Measurements from ENCODE around the gene DSN1. TPM values are rescaled to one million over a fixed set of nuclear protein-coding genes. Genes with fewer than 3 reads are reported as not detected.
"Not testable (repeated sequence)": the region's sequence is repeated elsewhere in the genome, so short reads cannot be mapped to it uniquely, and the experiment has no call there.

Gene DSN1
- total RNA-seq, 1 experiment from 2014 or later = 40.8 TPM

DNA sequence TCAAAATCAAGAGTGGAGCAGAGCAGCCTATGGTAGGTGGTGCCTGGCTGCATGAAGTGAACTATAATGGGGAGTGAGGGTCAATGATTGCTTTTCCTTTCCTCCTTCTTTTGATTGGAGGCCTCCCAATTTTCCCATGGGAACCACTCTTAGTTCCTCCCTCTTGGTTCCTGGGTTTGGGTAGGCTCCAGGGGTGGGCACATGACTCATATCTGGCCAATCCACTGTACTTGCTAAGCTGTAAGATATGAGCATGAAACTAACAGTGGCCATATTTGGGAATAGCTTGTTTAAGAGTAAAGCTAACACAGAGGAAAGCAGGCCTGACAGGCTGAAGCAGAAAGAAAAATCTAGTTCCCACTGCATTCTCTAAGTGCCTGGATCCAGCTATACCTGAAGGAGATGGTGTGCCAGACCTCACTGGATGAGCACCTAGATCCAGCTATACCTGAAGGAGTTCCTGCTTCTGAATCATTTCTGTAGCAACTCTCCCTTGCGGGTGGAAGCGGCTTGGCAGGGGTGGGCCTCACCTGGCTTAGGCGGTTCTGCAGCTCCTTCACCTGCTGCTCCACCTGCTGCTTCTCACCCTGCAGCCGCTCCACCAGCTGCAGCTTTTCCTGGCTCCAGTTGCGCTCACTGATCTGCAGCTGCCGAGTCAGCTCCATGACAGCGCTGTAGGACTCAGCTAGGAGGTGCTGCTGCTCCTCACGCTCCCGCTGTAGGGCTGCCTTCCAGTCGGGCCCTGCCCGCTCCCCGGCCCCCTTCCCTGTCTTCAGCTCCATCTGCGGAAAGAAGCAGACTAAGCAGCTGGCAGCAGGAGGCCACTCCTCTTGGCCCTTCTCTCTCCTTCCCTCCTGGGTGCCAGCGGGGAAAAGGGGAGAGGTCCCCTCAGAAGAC, 29.0 kb upstream of the DSN1 start:
- H3K4me1 ChIP-seq (ENCODE audit: insufficient read depth, low read length, poor library complexity, severe bottlenecking) = no peaks in the 10 kb centered on the region
- ChIA-PET CTCF (interaction anchor here (0.6 to 0.7 kb wide), 2 partner anchors 39 to 61 kb away, joined by 3 read pairs; a partner anchor contains a TSS), POLR2A (ENCODE audit: low non-redundant PET) (no interaction called here)
- H3K27ac ChIP-seq (ENCODE audit: low read depth, low read length, poor library complexity, severe bottlenecking) = no peak overlapping the region
- H3K36me3 ChIP-seq (ENCODE audit: insufficient read depth, low read length, poor library complexity, severe bottlenecking) = peaks cover 86% of the 10 kb centered on the region
- intact Hi-C loops (cut with micrococcal nuclease; ENCODE audit: unreplicated experiment) = no loop called here
- TF ChIP-seq EZH2 (IDR thresholded peaks at IDR 0.05; ENCODE audit: borderline replicate concordance, low read depth, low read length, poor library complexity, severe bottlenecking) = no peak
- no peak for TF ChIP-seq CTCF (conservative IDR thresholded peaks at IDR 0.05; ENCODE audit: low read depth, low read length)
- peak; percentile 59 for DNase-seq (ENCODE audit: low spot score)
- no TSS peak for BruUV-seq (replicated peaks)
- H3K9me3 ChIP-seq (ENCODE audit: low read depth, low read length, poor library complexity, severe bottlenecking) = no peaks in the 10 kb centered on the region
- no peak overlapping the region for H3K4me3 ChIP-seq (ENCODE audit: low read depth, low read length, poor library complexity, severe bottlenecking)
- no peaks in the 10 kb centered on the region for H3K27me3 ChIP-seq (replicated peaks; ENCODE audit: insufficient read depth, low read depth, low read length, poor library complexity)

DNA sequence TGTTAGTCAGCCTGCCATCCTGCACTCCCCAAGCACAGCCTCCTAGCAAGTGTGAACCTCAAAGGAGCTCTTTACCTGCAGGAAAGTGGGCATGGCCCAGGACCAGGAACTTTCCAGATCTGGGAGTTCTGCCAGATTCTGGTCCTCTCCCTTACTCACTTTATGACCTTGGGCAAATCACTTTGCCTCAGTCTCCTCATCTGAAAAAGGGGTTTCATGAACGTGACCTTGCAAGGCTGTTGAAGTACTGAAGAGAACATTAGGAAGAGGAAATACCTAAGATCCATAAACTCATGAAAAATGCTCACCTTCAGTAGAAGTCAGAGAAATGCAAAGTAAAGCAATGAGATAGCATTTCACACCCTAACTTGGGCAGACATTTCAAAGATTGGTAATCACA, 26.8 kb upstream of the DSN1 start:
- ChIA-PET POLR2A (ENCODE audit: low non-redundant PET) (no interaction called here), CTCF (no interaction called here)
- Histone ChIP-seq H3K36me3 (ENCODE audit: insufficient read depth, low read length, poor library complexity, severe bottlenecking) (peaks cover 80% of the 10 kb centered on the region), H3K9me3 (ENCODE audit: low read depth, low read length, poor library complexity, severe bottlenecking) (no peaks in the 10 kb centered on the region), H3K27me3 (replicated peaks; ENCODE audit: insufficient read depth, low read depth, low read length, poor library complexity) (no peaks in the 10 kb centered on the region), H3K27ac (ENCODE audit: low read depth, low read length, poor library complexity, severe bottlenecking) (no peak overlapping the region), H3K4me3 (ENCODE audit: low read depth, low read length, poor library complexity, severe bottlenecking) (no peak overlapping the region), H3K4me1 (ENCODE audit: insufficient read depth, low read length, poor library complexity, severe bottlenecking) (no peaks in the 10 kb centered on the region)
- DNase-seq (ENCODE audit: low spot score) = no peak
- intact Hi-C loops (cut with micrococcal nuclease; ENCODE audit: unreplicated experiment) = no loop called here
- no TSS peak for BruUV-seq (replicated peaks)
- no peak for TF ChIP-seq EZH2 (IDR thresholded peaks at IDR 0.05; ENCODE audit: borderline replicate concordance, low read depth, low read length, poor library complexity, severe bottlenecking)
- TF ChIP-seq CTCF (conservative IDR thresholded peaks at IDR 0.05; ENCODE audit: low read depth, low read length) = no peak

GRCh38 chr20:36799313-36799712, 25.8 kb upstream of the DSN1 start:
- BruUV-seq (replicated peaks); H3K4me3 ChIP-seq (ENCODE audit: low read depth, low read length, poor library complexity, severe bottlenecking); DNase-seq (ENCODE audit: low spot score); POLR2A ChIA-PET (ENCODE audit: low non-redundant PET); intact Hi-C loops (cut with micrococcal nuclease; ENCODE audit: unreplicated experiment); CTCF ChIA-PET; H3K9me3 ChIP-seq (ENCODE audit: low read depth, low read length, poor library complexity, severe bottlenecking); H3K27ac ChIP-seq (ENCODE audit: low read depth, low read length, poor library complexity, severe bottlenecking); H3K27me3 ChIP-seq (replicated peaks; ENCODE audit: insufficient read depth, low read depth, low read length, poor library complexity); H3K4me1 ChIP-seq (ENCODE audit: insufficient read depth, low read length, poor library complexity, severe bottlenecking): not testable (repeated sequence)
- H3K36me3 ChIP-seq (ENCODE audit: insufficient read depth, low read length, poor library complexity, severe bottlenecking) = peaks cover 73% of the 10 kb centered on the region

- no peak overlapping the region for H3K4me3 ChIP-seq (ENCODE audit: low read depth, low read length, poor library complexity, severe bottlenecking)
- no peaks in the 10 kb centered on the region for H3K9me3 ChIP-seq (ENCODE audit: low read depth, low read length, poor library complexity, severe bottlenecking)
- BruUV-seq (replicated peaks) = no TSS peak
- no peaks in the 10 kb centered on the region for H3K4me1 ChIP-seq (ENCODE audit: insufficient read depth, low read length, poor library complexity, severe bottlenecking)
- peaks cover 71% of the 10 kb centered on the region for H3K36me3 ChIP-seq (ENCODE audit: insufficient read depth, low read length, poor library complexity, severe bottlenecking)
- POLR2A ChIA-PET (ENCODE audit: low non-redundant PET) = no interaction called here
- no peak for TF ChIP-seq CTCF (conservative IDR thresholded peaks at IDR 0.05; ENCODE audit: low read depth, low read length)
- no peak for TF ChIP-seq EZH2 (IDR thresholded peaks at IDR 0.05; ENCODE audit: borderline replicate concordance, low read depth, low read length, poor library complexity, severe bottlenecking)
- no peaks in the 10 kb centered on the region for H3K27me3 ChIP-seq (replicated peaks; ENCODE audit: insufficient read depth, low read depth, low read length, poor library complexity)
- DNase-seq (ENCODE audit: low spot score) = no peak
- intact Hi-C loops (cut with micrococcal nuclease; ENCODE audit: unreplicated experiment) = no loop called here
- CTCF ChIA-PET = no interaction called here
- H3K27ac ChIP-seq (ENCODE audit: low read depth, low read length, poor library complexity, severe bottlenecking) = no peak overlapping the region
These were observed 23.3 kb upstream of the DSN1 start for GRCh38 chr20:36796875-36797274.

All from A673 (cell line).